NT2/D1 (cell line): ENCODE data around the gene CYP27A1.

ENCODE experiments used
- YY1 ChIP-seq: IDR thresholded peaks from 2 replicates; pipeline ENCODE4 v1.6.1; 2011; ENCODE audit not compliant: insufficient read length, insufficient read depth
- ZNF274 ChIP-seq: IDR thresholded peaks from 2 replicates; pipeline ENCODE4 v1.6.1; 2011; ENCODE audit warnings: mild to moderate bottlenecking, low read depth, low read length

- TF ChIP-seq ZNF274 (no peak), YY1 (no peak)
These were observed 30.3 kb downstream of the CYP27A1 start for GRCh38 chr2:218812096-218812815.
